CD14-positive monocyte (primary cell): ENCODE measurements around the gene CLDND2. TPM values are rescaled to one million over a fixed set of nuclear protein-coding genes. Genes with fewer than 3 reads are reported as not detected.

Source experiments
- DNase-seq, 3 donors: peaks; one replicate each; pipeline ENCODE4 v3.0.0-alpha.2; 2011 to 2022
- H2AFZ ChIP-seq: 2 replicates; pipeline ENCODE4 v1.6.0; 2012; ENCODE audit warnings: mild to moderate bottlenecking, low read depth, low read length, inconsistent platforms; ENCODE audit not compliant: insufficient read depth, poor library complexity, severe bottlenecking
- H3K27ac ChIP-seq, 2 donors: 1 replicate in 1 of 2; 2 replicates in 1 of 2; pipeline ENCODE4 v1.5.1; 2012 to 2013; ENCODE audit warnings: low read length in 2 of 2, control low read depth in 1 of 2, inconsistent platforms in 1 of 2, low read depth in 1 of 2, mild to moderate bottlenecking in 1 of 2
- H3K27me3 ChIP-seq, 2 donors: one replicate each; pipeline versions ENCODE4 v1.6.0 to v1.6.1; 2011 to 2013; ENCODE audit warnings: low read length in 2 of 2; ENCODE audit not compliant: control insufficient read depth in 2 of 2, insufficient read depth in 2 of 2
- H3K36me3 ChIP-seq, 2 donors: replicated peaks in 1 of 2; 1 replicate in 1 of 2; 2 replicates in 1 of 2; pipeline versions ENCODE4 v1.5.1 to v1.6.1; 2012 to 2013; ENCODE audit warnings: low read length in 2 of 2, control low read depth in 1 of 2, inconsistent platforms in 1 of 2, mild to moderate bottlenecking in 1 of 2; ENCODE audit not compliant: insufficient read depth in 2 of 2, control insufficient read depth in 1 of 2
- H3K4me1 ChIP-seq, 2 donors: 1 replicate in 1 of 2; 2 replicates in 1 of 2; pipeline versions ENCODE4 v1.5.1 to v1.6.1; 2012 to 2013; ENCODE audit warnings: low read length in 2 of 2, control low read depth in 1 of 2, inconsistent platforms in 1 of 2, mild to moderate bottlenecking in 1 of 2, moderate library complexity in 1 of 2; ENCODE audit not compliant: insufficient read depth in 2 of 2, control insufficient read depth in 1 of 2
- H3K4me2 ChIP-seq: replicated peaks from 2 replicates; pipeline ENCODE3; 2012; ENCODE audit warnings: low read length, moderate library complexity, mild to moderate bottlenecking; ENCODE audit not compliant: poor library complexity, severe bottlenecking; ENCODE audit errors: extremely low read depth
- H3K4me3 ChIP-seq, 3 experiments: fragments of 200-600 bp in 1 of 3; sonication (generic) in 1 of 3; replicated peaks in 1 of 3; 1 replicate in 2 of 3; 2 replicates in 1 of 3; pipeline ENCODE4 v1.5.1; 2011 to 2013; ENCODE audit warnings: low read length in 3 of 3, mild to moderate bottlenecking in 3 of 3, control low read depth in 2 of 3, low read depth in 2 of 3, inconsistent platforms in 1 of 3, moderate library complexity in 1 of 3
- H3K79me2 ChIP-seq: 2 replicates; pipeline ENCODE4 v1.6.0; 2012; ENCODE audit warnings: mild to moderate bottlenecking, control low read depth, inconsistent platforms, low read length, moderate library complexity; ENCODE audit not compliant: insufficient read depth
- H3K9ac ChIP-seq: 2 replicates; pipeline ENCODE4 v1.6.0; 2017; ENCODE audit warnings: low read length, mild to moderate bottlenecking; ENCODE audit not compliant: insufficient read depth, poor library complexity, severe bottlenecking
- H3K9me3 ChIP-seq, 2 donors: replicated peaks in 1 of 2; 1 replicate in 1 of 2; 2 replicates in 1 of 2; pipeline versions ENCODE4 v1.5.1 to v1.6.1; 2012 to 2013; ENCODE audit warnings: low read length in 2 of 2, control low read depth in 1 of 2; ENCODE audit not compliant: control insufficient read depth in 1 of 2, insufficient read depth in 1 of 2
- H4K20me1 ChIP-seq: 2 replicates; pipeline ENCODE4 v1.6.0; 2012; ENCODE audit warnings: mild to moderate bottlenecking, low read length, control low read depth, moderate library complexity; ENCODE audit not compliant: insufficient read depth
- H3K27ac Mint-ChIP-seq, 7 donors: one replicate each; pipeline ENCODE4 v1.8.0; 2020; ENCODE audit warnings: mild to moderate bottlenecking in 7 of 7, mixed read lengths in 7 of 7, moderate library complexity in 6 of 7, inconsistent platforms in 2 of 7
- H3K27me3 Mint-ChIP-seq, 3 donors: one replicate each; pipeline ENCODE4 v1.8.0; 2021 to 2022; ENCODE audit warnings: low read depth in 3 of 3, mild to moderate bottlenecking in 3 of 3, mixed read lengths in 3 of 3, moderate library complexity in 3 of 3, inconsistent platforms in 1 of 3
- H3K36me3 Mint-ChIP-seq, 2 donors: one replicate each; pipeline ENCODE4 v1.8.0; 2020; ENCODE audit warnings: mixed read lengths in 2 of 2, inconsistent platforms in 1 of 2, mild to moderate bottlenecking in 1 of 2
- H3K4me1 Mint-ChIP-seq: one replicate; pipeline ENCODE4 v1.8.0; 2020; ENCODE audit warnings: mild to moderate bottlenecking, mixed read lengths
- H3K4me3 Mint-ChIP-seq, 2 donors: one replicate each; pipeline ENCODE4 v1.8.0; 2020; ENCODE audit warnings: mild to moderate bottlenecking in 2 of 2, mixed read lengths in 2 of 2, moderate library complexity in 1 of 2
- H3K9me3 Mint-ChIP-seq, 7 donors: one replicate each; pipeline ENCODE4 v1.8.0; 2020 to 2022; ENCODE audit warnings: mixed read lengths in 7 of 7, mild to moderate bottlenecking in 6 of 7, moderate library complexity in 6 of 7, inconsistent platforms in 2 of 7
- CTCF ChIP-seq: fragments of 200-600 bp; IDR thresholded peaks from one replicate; pipeline ENCODE4 v1.8.0; 2022; ENCODE audit warnings: antibody characterized with exemption, mild to moderate bottlenecking
- WGBS: methylation state at CpG from one replicate; pipeline ENCODE4 v1.1.5; 2013; ENCODE audit warnings: missing lambda C conversion rate; ENCODE audit not compliant: insufficient coverage; 5-methylcytosine and 5-hydroxymethylcytosine counted together
- intact Hi-C, 2 donors: fragments of 100-400 bp; cut with micrococcal nuclease; formaldehyde crosslinking; loops; one replicate each; pipeline versions ENCODE4 v1.15.0 to v1.15.1; 2023
- polyA plus RNA-seq, 3 donors: library from polyadenylated mRNA; depleted of rRNA in 1 of 3; unstranded in 2 of 3; stranded (reverse) in 1 of 3; fragments of 300-500 nt in 2 of 3; fragments of >200 nt in 1 of 3; fragmentation: Illumina TruSeq in 2 of 3; gene quantifications; 1 replicate in 2 of 3; 2 replicates in 1 of 3; pipeline ENCODE4 v1.2.3, GENCODE V29; 2012 to 2021

The CLDND2 gene
- polyA plus RNA-seq, 3 donors: 0.08 TPM; not detected in 2

- peaks cover 22 to 25% (median 23%) of the 10 kb centered on the region in 3 donors for H3K27me3 Mint-ChIP-seq
- H3K4me1 ChIP-seq: peaks cover 19 to 23% of the 10 kb centered on the region in 2 donors
- no peak for DNase-seq
- no peak overlapping the region for H3K27ac ChIP-seq
- intact Hi-C loops: no loop called here
- H3K4me2 ChIP-seq: no peak overlapping the region
- peaks cover 0 to 12% of the 10 kb centered on the region in 2 donors for H3K27me3 ChIP-seq
- H2AFZ ChIP-seq: no peak overlapping the region
- no peak for TF ChIP-seq CTCF
- H3K4me3 Mint-ChIP-seq: peak overlapping the region; percentile 55 to 77
- H3K4me1 Mint-ChIP-seq: peaks cover 18% of the 10 kb centered on the region
- no peaks in the 10 kb centered on the region for H3K79me2 ChIP-seq
- H4K20me1 ChIP-seq: no peaks in the 10 kb centered on the region
- no peak overlapping the region for H3K9ac ChIP-seq
- H3K36me3 Mint-ChIP-seq: peaks cover 11 to 17% of the 10 kb centered on the region in 2 donors
- no peak overlapping the region for H3K4me3 ChIP-seq
- peaks cover 0 to 4% (median 0%) of the 10 kb centered on the region in 7 donors for H3K9me3 Mint-ChIP-seq
- H3K36me3 ChIP-seq: peaks cover 13 to 17% of the 10 kb centered on the region in 2 donors
- WGBS: 97% methylated on average over 18 of the region's 18 CpGs
- peak overlapping the region in 1 of 7 donors; percentile 46 for H3K27ac Mint-ChIP-seq
- no peaks in the 10 kb centered on the region for H3K9me3 ChIP-seq
These were observed 27.7 kb downstream of the CLDND2 start for GRCh38 chr19:51341066-51341465.

- Histone ChIP-seq H3K4me3 (peak overlapping the region; percentile 40 to 86 (median 55)), H3K4me1 (peaks cover 19 to 23% of the 10 kb centered on the region in 2 donors), H3K79me2 (no peaks in the 10 kb centered on the region), H3K4me2 (peak overlapping the region; percentile 85), H3K36me3 (peaks cover 4 to 6% of the 10 kb centered on the region in 2 donors), H3K27me3 (peaks cover 0 to 12% of the 10 kb centered on the region in 2 donors), H3K9me3 (no peaks in the 10 kb centered on the region), H3K27ac (peak overlapping the region in 1 of 2 donors; percentile 57), H2AFZ (peak overlapping the region; percentile 87), H3K9ac (peak overlapping the region; percentile 60), H4K20me1 (no peaks in the 10 kb centered on the region)
- WGBS: 2% methylated on average over 105 of the region's 107 CpGs
- DNase-seq: peak; percentile 91 to 97 (median 96)
- Mint-ChIP-seq H3K27ac (peak overlapping the region; percentile 78 to 96 (median 90)), H3K4me1 (peaks cover 18% of the 10 kb centered on the region), H3K9me3 (peaks cover 0 to 4% (median 0%) of the 10 kb centered on the region in 7 donors), H3K36me3 (peaks cover 6 to 11% of the 10 kb centered on the region in 2 donors), H3K4me3 (peak overlapping the region; percentile 89 to 97), H3K27me3 (peaks cover 22 to 25% (median 23%) of the 10 kb centered on the region in 3 donors)
- peak; percentile 15 for TF ChIP-seq CTCF
- intact Hi-C loops: loop anchor here (1.0 to 5.0 kb wide), 4 partner anchors 25 to 317 kb away; no protein-coding TSS in a partner anchor
These were observed 28.8 kb downstream of the CLDND2 start for GRCh38 chr19:51339687-51340656.
